Stimulated activated CD4-positive, alpha-beta T cell treated with anti-CD3 and anti-CD28 coated beads, Interleukin-4, amount 100 ng/mL, for 24 hours (primary cell): ENCODE data around the gene GPR31.
"Not testable (repeated sequence)": the region's sequence is repeated elsewhere in the genome, so short reads cannot be mapped to it uniquely, and the experiment has no call there.

Experiments
- DNase-seq: peaks from one replicate; pipeline ENCODE4 v3.0.0-alpha.2; 2020

The GPR31 gene, protein sequence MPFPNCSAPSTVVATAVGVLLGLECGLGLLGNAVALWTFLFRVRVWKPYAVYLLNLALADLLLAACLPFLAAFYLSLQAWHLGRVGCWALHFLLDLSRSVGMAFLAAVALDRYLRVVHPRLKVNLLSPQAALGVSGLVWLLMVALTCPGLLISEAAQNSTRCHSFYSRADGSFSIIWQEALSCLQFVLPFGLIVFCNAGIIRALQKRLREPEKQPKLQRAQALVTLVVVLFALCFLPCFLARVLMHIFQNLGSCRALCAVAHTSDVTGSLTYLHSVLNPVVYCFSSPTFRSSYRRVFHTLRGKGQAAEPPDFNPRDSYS

DNA sequence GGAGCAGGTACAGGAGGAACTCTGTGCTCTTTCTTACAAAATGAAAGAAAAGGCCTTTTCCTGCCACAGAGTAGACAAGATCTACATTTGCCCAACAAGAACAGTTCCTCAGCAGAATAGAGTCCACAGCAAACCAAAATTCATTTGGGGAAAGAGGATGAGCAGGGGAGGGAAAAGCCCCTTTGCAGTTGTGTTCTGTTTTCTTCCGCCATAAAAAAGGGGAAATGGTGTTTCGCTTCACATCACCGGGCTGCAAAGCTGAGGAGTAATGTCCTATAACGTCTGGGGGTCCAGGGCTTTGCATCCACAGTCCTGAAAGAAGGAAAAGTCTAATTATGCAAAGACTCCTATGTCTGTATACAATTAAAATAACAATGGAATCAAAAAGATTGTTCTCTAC, at the start of gene GPR31:
TSS of gene GPR31 (minus strand) at position 118 of the 400 bp plus-strand sequence. CDS start 149 bp downstream, outside the sequence.
- DNase-seq = no peak

DNA sequence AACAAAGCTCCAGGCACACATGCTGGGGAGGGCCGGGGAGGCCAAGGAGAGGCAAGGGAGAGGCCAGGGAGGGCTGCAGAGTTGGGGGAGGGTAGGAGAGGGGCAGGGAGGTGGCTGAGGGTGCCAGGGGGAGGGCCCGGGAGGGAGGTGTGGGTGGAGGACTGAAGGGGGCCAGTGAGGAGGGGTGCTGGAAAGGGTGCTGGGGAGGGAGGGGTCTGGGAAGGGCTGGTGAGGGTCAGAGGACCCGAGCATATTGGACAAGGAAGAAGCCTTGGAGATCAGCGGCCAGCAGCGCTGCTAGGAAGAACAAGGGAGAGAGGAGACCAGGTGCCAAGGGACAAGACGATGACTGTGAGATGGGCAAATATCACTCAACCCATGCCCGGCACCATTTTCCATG, 49.7 kb upstream of the GPR31 start:
- DNase-seq = no peak

DNA sequence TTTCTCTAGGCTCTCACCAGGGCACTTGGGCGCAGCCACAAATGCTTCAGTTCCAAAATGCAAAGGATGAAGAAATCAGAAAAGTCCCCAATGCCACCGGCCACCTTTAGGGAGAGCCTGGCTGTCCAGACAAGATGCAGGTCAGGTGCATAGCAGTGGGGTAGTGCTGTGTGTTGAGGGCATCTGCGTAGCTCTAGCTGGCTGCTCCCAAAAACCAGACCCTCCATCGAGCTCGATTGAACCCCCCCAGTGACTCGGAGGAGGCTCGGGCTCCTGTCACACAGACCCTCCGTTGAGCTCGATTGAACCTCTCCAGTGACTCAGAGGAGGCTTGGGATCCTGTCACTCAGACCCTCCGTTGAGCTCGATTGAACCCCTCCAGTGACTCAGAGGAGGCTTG, 47.5 kb upstream of the GPR31 start:
- not testable (repeated sequence) for DNase-seq

DNA sequence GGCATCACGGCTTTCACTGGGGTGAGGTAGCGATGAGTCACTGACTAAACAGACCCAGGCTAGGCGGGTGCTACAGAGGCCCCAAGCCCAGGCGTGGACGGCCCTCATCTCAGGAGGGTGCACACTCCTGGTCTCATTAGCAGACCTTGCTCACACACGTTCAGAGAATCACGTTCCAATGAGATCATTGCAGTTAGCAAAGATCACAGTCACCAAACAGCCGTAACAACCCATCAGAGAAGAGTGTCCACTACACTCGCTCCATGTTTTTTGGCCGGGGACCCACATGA, 46.2 kb upstream of the GPR31 start:
- not testable (repeated sequence) for DNase-seq

DNA sequence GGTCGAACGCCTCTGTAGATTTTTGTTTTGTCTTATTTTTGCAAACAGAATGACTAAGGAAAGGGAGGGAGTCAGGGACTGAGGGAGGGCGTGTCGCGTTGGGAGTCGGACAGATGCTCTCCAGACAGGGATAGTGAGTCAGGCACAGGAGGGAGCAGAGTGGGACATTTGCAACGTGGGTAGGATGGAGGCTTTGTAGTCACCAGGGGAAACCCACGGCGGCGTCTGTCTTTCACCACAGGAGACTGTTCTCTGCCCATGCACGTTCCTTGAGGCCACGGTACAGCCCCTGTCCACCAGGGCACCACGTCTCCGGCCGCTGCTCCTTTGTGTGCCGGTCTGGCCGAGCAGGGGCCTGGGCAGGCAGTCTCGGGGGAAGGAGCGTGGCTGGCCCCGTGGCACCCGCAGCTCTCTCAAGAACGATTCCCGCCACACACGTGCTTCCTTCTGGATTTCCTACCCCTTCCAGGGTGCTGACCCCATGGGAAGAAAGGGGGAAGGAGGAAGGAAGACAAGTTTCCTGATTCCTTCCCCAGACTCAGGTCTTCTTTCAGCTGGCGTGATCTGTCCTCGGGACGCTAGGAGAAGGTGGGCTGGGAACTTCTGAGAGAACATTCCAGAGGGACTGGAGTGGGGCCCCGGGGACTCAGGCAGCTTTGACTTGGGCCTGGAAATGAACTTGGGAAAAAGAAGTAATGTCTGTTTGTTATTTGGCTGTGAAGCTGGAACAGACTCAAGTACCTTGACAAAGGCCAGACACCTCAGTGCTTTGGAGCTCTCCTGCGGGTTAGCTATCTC, 45.7 kb upstream of the GPR31 start:
- DNase-seq = not testable (repeated sequence)

DNA sequence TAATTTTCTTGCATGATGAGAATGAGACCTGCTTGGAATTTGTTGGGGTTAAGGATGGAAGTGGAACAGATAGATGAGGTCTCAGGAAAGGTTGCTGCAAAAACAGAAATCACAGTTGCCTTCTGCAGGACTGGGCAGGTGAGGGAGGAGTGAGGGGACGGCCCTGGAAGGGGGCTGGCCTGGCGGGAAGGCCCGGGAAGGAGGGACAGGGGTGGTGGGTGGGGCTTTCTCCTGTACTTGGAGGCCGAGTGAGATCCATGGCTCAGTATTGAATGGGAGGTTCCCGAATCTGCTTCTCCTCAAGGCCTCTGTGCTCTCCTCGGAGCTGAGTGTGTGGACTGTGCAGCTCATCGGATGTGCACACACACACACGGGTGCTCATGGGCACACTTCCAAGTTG, 44.8 kb upstream of the GPR31 start:
- not testable (repeated sequence) for DNase-seq

DNA sequence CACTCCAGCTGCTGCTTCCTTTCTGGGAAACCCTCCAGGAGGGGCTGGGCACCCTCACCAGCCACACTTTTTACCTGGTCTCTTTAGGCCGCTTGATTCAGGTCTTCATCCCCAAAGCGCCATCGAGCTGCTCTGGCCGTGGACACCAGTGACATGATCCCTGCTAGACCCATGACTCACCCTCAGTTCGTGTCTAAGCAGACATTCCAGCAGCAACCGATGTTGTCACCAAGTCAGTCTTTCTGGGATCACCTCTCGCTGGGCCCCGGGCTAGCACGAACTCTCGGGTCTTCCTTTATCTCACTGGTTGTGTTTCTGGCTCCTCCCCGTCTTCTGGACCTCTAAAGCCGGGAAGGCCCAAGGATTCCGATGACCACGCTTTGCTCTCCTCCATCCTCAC, 43.0 kb upstream of the GPR31 start:
- DNase-seq = no peak

DNA sequence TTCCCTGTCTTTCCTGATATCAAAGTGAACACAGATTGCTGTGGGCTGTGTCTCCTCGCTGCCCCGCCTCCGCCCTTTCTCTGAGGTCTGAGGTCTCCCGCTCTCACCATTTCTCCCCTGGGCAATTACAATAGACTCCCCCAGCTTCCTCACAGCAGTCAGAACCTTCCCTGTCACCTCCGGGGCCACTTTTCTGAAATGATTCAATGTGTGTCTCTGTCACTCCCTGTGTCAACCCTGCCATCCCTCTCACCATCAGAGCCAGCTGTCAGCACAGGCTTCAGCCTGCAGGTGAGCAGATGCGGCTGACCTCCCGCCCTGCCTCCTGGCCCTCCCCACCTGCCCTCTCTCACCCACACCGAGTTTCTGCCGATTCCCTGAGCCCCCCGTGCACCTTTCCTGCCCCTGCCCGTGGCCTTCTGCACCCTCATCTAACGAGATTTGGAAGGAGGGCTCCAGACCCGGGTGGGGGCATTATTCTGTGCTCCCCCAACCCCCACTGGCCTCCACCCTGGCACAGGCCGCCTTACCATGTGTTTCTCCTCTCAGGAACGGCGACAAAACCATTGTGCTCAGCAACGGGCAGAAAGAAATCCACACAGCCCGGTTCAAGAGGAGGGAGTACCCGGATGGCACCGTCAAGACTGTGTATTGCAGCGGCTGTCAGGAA, 38.3 kb upstream of the GPR31 start:
- not testable (repeated sequence) for DNase-seq

DNA sequence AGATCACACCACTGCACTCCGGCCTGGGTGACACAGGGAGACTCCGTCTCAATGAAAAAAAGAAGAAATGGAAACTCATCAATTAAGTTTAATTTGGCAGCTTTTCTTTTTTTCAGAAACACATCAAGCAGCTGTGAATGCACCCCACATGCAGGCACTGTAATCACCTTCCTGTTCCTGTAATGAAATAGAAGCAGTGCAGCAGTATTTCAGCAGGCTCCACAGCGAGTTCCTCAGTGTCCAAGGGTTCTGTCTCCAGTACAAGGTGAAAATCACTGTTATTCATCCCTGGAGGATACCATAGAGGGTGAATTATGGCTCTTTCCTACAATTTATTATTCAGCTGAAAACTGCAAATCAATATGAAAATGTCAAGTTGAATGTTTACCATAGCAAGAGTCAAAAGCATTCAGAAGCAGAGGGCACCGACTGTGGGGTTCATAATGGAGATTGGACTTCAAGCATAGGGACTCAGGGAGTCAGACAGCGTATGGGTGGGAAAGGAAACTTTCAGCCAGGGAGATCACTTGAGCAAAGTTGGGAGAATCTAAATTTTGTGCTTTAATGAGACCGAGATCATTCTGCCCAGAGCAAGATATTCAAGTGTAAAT, 35.8 kb upstream of the GPR31 start:
- not testable (repeated sequence) for DNase-seq

DNA sequence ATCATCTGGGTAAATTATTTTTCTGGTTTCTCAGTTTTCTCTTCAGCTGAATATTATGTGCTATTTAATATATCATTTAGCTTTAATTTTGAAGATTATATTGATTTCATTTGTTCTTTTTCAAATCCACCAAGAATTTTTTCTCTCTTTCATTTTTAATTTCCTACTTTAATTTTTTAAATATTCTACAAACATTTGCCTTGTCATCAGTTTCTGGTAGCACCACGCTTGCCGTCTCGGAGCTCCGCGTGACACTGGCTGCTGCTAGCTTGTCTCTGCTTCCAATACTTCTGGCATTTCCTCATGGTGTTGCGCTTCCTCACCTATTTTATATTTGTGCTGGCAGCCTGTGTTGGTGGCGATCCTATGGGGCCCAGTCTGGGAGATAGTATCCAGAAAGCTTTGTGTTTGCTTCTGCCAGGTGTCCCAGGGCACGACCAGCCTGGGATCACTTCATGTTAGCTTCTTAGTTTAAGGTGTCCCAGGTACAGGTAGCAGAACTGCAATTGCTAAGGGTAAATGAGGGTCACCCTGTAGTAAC, 33.3 kb upstream of the GPR31 start:
- not testable (repeated sequence) for DNase-seq

DNA sequence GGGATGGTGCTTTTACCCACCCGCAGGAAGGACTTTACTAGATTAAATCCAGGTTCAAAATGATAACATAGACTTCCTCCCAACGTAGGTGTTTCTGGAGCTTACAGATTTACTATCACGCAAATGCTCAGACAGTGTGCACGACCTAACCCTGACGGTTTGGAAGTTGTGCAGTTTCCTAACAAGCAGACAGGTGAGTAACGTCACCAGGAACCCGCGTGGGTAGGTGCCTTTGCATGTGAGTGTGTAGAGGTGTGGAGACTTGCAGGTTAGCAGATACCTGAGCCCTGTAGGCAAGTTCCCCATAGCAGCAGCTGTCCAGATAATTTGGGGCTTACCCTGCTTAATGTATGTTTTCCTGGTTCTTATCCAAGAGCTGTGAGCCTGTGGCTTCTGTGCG, 29.5 kb upstream of the GPR31 start:
- DNase-seq = not testable (repeated sequence)

DNA sequence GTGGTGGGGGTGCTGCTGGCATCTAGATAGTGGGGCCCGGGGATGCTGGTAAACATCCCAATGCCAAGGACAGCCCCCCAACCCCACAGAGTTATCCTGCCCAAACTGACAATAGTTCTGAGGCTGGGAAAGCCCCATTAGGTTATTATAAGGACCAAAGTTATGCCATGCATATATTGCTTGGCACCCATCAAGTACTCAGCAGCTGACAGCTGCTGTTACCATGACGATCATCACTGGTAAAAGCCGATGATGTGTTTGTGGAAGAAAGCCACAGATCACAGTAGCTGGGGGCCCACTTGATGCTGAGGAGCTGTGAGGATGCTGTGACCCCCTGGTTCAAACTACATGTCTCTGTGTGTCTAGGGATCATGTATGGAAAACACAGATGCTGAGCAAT, 27.3 kb upstream of the GPR31 start:
- not testable (repeated sequence) for DNase-seq

DNA sequence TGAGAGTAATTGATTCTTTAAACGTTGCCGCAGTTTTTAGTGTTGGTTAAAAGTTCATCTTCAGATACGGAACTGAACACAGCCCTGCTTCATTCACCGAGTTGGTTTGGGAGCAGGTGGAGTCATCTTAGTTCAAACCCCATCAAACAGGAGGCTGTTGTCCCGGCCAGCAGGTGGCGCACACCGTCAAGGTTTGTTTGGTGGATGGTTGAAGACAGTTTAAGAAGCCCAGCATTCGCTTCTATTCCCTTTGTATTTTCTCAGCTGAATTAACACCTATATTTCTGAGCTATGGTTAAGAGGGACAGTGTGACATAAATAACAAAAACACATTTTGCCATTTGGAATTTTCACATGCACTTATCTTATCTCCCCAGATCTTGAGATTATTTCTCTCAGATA, 25.1 kb upstream of the GPR31 start:
- not testable (repeated sequence) for DNase-seq

DNA sequence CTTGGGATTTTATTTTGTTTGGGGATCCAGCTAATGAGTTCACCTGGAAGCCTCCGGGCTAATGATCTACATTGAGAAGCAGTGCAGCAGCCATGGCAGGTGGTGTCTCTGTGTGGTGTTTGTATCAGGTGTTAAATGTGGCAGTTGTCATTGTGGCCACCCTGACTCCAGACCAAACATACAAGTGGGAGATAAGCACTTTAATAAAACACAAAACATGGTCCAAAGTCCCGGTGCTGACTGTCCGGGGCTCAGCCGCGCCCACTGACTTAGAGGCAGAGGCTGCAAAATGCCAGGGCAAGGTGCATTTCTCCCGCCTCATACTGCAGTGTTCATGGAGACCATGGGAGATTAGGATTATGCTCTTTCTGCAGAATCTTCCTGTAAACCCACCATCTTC, 23.6 kb upstream of the GPR31 start:
- DNase-seq = not testable (repeated sequence)

DNA sequence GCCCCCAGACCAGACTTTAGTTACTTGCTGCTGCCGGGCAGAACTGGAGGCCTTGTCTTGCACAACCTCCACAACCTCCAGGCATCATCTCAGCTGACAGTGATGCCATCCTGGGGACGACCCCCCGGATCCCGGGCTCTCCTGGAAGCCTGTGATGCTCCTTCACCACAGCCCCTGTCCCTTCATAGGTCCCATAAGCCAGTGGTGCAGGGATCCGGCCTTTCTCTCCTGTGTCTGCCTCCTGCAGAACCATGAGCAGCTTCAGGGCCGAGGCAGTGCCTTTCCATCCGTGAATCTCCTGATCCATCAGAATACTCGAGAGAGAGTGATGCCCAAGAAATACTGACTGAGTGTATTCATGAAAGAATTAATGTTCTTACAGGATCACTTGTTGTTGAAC, 22.3 kb upstream of the GPR31 start:
- not testable (repeated sequence) for DNase-seq

DNA sequence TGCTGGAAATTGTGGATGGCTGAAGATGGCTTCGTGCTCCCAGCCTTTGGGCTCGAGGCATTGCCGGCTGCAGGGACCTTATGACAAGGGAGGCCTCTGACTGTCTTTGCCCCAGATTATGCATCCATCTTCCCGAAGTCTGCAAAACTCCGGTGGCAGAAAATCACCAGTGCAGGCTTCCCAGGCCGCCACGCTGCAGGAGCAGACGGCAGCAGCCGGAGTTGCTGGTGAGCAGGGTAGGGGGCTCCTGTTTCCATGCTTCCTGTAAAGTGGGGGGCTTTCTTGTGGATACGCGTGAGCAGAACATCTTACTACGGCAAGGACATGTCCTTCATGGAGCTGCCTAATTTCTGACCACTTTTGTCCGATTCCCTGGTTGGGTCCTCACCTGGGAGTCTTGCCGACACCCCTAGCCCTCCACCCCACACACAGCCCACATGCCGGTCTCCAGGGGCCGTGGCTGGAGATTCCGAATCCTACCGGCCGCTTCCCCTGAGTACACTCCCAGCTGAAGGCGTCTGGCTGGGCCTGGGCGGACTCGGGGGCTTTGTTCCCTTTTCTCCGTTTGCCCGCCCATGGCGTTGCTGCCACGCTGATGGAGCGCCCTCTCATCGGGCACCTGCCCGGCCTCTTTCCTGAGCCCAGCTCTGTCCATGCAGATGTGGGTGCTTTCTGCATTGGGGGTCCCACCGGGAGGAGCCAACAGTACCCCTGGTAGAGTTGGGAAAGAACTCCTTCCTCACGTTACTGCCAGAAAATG, 21.3 kb upstream of the GPR31 start:
- not testable (repeated sequence) for DNase-seq

DNA sequence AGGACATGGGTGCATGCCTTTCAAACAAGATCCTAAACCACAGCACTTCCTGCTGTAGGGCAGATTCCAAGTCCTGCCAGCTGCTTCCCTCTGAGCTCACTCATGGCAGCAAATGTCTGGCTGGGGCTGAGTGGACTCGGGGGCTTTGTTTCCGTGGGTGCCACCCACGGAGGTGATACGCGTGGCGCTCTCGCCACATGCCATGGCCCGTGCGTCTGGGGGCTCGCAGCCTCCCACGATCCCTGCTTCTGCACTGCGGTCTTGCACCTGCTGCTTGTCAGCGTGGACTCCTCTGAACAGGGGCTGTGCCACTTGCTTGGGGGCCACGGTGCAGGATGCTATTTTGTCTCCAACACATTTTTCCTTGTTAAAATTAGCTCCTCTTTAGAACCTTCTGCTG, 19.5 kb upstream of the GPR31 start:
- DNase-seq = not testable (repeated sequence)

DNA sequence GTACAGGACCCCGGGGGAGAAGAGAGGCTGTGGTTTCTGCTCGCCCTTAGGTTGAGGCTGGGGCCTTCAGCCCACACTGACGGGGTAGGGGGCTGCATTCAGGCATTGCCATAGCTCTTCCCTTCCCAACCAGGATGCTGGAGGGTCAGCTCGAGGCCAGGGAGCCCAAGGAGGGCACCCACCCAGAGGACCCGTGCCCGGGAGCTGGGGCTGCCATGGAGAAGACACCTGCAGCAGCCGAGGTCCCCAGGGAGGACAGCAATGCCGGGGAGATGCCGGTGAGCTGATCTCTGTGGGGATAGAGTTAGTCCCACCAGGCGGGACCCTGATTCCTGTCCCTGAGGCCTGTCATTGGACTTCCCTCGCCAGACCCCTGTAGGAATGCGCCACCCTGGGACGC, 14.2 kb upstream of the GPR31 start:
- not testable (repeated sequence) for DNase-seq

DNA sequence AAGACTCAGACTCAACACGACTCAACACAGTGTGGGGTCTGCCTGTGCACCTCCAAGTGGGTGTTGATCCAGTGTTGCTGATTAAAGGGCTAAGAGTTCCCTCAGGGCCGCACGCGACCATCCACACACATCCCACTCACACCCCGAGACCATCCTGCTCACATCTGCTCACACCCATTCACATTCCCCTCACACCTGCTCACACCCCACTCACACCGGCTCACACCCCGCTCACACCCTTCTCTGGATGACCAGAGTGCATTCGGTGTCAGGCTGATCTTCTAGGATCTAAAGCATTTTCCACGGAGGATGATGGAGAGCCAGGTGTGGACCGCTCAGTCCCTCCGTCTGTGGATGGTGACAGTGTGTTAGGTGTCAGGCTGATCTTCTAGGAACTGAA, 13.5 kb upstream of the GPR31 start:
- not testable (repeated sequence) for DNase-seq

DNA sequence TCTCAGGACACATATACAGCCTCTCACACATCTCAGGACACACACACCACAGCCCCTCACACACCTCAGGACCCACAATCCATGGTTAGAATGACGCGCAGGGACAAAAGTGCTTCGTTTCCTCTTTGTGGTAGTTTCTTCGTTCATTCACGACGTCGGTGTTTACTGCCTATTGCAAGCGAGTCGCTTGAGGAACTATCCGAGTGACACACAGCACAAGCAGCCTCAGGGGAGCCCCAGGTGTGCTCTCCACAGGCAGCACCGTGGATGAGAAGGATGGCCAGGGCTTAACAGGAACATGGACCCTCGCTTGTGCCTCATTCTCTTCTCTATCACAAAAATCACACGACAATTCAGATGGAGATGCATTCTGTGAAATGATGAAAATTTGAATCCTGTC, 12.1 kb upstream of the GPR31 start:
- DNase-seq = not testable (repeated sequence)

DNA sequence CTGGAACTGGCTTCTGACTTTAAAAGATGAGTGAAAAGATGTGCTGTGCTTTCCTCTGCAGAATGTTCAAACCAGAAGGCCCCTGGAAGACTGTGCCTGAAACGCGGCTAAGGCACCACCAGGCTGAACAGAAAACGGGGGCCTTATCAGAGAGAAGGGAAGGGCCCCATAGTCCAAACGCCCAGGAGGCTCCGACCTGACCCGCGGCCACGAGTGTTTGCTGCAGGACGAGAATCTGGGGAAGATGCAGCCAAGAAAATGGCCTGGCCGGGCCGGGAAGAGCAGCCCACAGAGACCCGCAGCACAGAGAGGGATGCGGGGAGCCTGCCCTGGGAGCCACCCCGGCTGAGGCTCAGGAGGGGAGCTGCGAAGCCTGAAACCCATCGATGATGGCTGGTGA, 10.5 kb upstream of the GPR31 start:
- DNase-seq = not testable (repeated sequence)

DNA sequence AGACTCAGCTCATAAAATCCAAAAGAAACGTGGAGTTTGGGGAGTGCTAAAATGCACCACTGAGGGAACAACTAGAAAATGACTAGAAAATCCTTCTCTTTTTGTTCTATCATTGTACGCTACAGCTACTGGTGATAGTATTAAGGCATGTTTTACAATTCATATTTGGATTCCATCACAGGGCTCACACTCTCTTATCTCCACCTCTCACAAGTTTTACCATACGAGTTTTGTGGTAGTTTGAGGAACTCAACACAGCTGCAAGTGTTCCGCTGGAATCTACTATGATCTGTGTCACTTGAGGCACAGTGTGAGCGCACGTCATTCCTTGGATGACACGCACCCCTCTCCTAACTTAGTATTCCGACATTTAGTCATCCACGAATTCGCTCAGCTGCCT, 9.9 kb upstream of the GPR31 start:
- DNase-seq = not testable (repeated sequence)
